Endodermal cell (in vitro differentiated cells): Measurements from ENCODE around the gene CNDP2. TPM values are rescaled to one million over a fixed set of nuclear protein-coding genes. Genes with fewer than 3 reads are reported as not detected.

Source experiments
- DNase-seq: peaks from one replicate; pipeline ENCODE4 v3.0.0-alpha.2; 2017
- H3K27ac ChIP-seq: 2 replicates; pipeline ENCODE4 v1.5.1; 2013; ENCODE audit warnings: mild to moderate bottlenecking, low read depth, low read length, moderate library complexity
- H3K27me3 ChIP-seq: 2 replicates; pipeline ENCODE4 v1.6.1; 2013; ENCODE audit warnings: mild to moderate bottlenecking, low read length, moderate library complexity; ENCODE audit not compliant: insufficient read depth, control insufficient read depth, poor library complexity, severe bottlenecking
- H3K36me3 ChIP-seq: 2 replicates; pipeline ENCODE4 v1.7.0; 2013; ENCODE audit warnings: mild to moderate bottlenecking, low read length, moderate library complexity; ENCODE audit not compliant: control insufficient read depth, insufficient read depth
- H3K4me1 ChIP-seq: one replicate; pipeline ENCODE4 v1.7.0; 2013; ENCODE audit warnings: low read length; ENCODE audit not compliant: control insufficient read depth, insufficient read depth
- H3K4me3 ChIP-seq: 2 replicates; pipeline ENCODE4 v1.5.1; 2013; ENCODE audit warnings: mild to moderate bottlenecking, low read length, moderate library complexity
- H3K9ac ChIP-seq: 2 replicates; pipeline ENCODE4 v1.6.1; 2013; ENCODE audit warnings: mild to moderate bottlenecking, low read length, moderate library complexity; ENCODE audit not compliant: poor library complexity, severe bottlenecking; ENCODE audit errors: extremely low read depth
- H3K9me3 ChIP-seq: 2 replicates; pipeline ENCODE4 v1.6.1; 2013; ENCODE audit warnings: mild to moderate bottlenecking, low read length, moderate library complexity; ENCODE audit not compliant: control insufficient read depth
- H3K27ac Mint-ChIP-seq: 2 replicates; pipeline ENCODE4 v1.8.0; 2020; ENCODE audit warnings: mixed read lengths
- H3K27me3 Mint-ChIP-seq: 2 replicates; pipeline ENCODE4 v1.8.0; 2021; ENCODE audit warnings: mild to moderate bottlenecking, mixed read lengths; ENCODE audit not compliant: insufficient read depth
- H3K36me3 Mint-ChIP-seq: 2 replicates; pipeline ENCODE4 v1.8.0; 2020; ENCODE audit warnings: low read depth, mixed read lengths
- H3K4me1 Mint-ChIP-seq: 2 replicates; pipeline ENCODE4 v1.8.0; 2020; ENCODE audit warnings: mixed read lengths
- H3K4me3 Mint-ChIP-seq: 2 replicates; pipeline ENCODE4 v1.8.0; 2020; ENCODE audit warnings: mild to moderate bottlenecking, moderate library complexity, mixed read lengths
- H3K9me3 Mint-ChIP-seq: 2 replicates; pipeline ENCODE4 v1.8.0; 2020; ENCODE audit warnings: mild to moderate bottlenecking, mixed read lengths
- WGBS, 2 experiments: methylation state at CpG; one replicate each; pipeline versions ENCODE4 v1.1.5 to v1.1.7; 2013; ENCODE audit warnings: missing lambda C conversion rate in 2 of 2, mixed read lengths in 1 of 2; ENCODE audit not compliant: insufficient coverage in 1 of 2, insufficient read length in 1 of 2; 5-methylcytosine and 5-hydroxymethylcytosine counted together
- total RNA-seq, 2 donors: library from RNA; stranded (reverse); fragmentation: NEBNext Ultra II Directional in 1 of 2; extraction: Animal tissue kit (Norgen Biotek cat#: 25700) in 1 of 2; gene quantifications; 2 replicates in 1 of 2; 3 replicates in 1 of 2; pipeline ENCODE4 v1.2.1, GENCODE V29; 2021
- TF ChIP-seq, protein P1 (sequence below): fragments of 200-600 bp; sonication (generic); conservative IDR thresholded peaks from 2 replicates; pipeline ENCODE4 v1.5.0; 2021; ENCODE audit warnings: antibody characterized with exemption, mild to moderate bottlenecking

CNDP2 gene
- total RNA-seq, 2 donors from 2014 or later, result 385 to 416 TPM

DNA sequence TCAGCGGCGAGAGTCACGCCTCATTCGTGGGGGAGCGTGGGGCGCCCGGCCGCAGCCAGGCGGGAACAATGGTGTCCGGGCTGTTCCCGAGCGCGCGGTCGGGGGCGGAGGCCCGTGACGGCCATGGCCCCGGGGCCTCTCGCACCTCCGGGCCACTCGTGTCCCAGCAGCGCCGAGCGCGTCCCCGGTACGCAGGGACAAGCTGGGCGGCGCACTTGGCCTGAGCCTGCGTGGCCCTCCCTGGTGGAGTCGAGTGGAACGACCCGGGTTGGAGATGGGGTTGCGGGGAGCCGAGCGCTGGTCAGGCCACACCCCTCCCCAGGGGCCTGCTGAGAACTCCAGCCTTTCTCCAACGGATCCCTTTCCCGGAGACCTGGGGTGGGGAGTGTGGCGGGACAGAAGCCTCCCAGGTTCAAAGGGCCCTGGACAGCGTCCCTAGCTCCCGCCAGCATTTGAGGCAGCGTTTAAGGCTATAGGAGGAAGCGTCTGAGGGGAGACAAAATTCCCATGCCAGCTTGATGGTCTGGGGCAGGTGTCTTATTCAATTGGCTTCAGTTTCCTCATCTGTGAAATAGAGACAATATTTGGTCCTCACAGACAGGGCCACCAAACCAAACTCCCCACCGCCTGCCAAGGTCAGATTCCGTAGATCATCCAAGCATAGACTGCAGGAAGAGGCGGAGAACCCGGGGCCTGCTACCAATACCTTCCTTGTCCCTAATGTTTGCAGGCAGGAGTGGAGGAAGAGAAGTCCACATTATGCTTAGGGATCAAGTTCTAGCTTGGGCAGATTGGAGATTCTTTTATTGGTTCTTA lies 553 bp downstream of the CNDP2 start:
- WGBS, 2 experiments, result 4 to 23% methylated on average over 9 to 48 of the region's 48 CpGs
- H3K9me3 ChIP-seq, result peaks cover 6% of the 10 kb centered on the region
- peaks cover 45% of the 10 kb centered on the region for H3K4me1 Mint-ChIP-seq
- peaks cover 3% of the 10 kb centered on the region for H3K27me3 Mint-ChIP-seq
- TF ChIP-seq, protein P1, sequence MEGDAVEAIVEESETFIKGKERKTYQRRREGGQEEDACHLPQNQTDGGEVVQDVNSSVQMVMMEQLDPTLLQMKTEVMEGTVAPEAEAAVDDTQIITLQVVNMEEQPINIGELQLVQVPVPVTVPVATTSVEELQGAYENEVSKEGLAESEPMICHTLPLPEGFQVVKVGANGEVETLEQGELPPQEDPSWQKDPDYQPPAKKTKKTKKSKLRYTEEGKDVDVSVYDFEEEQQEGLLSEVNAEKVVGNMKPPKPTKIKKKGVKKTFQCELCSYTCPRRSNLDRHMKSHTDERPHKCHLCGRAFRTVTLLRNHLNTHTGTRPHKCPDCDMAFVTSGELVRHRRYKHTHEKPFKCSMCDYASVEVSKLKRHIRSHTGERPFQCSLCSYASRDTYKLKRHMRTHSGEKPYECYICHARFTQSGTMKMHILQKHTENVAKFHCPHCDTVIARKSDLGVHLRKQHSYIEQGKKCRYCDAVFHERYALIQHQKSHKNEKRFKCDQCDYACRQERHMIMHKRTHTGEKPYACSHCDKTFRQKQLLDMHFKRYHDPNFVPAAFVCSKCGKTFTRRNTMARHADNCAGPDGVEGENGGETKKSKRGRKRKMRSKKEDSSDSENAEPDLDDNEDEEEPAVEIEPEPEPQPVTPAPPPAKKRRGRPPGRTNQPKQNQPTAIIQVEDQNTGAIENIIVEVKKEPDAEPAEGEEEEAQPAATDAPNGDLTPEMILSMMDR, result peak; percentile 52
- peaks cover 8% of the 10 kb centered on the region for H3K9me3 Mint-ChIP-seq
- peak overlapping the region; percentile 91 for H3K4me3 Mint-ChIP-seq
- peaks cover 6% of the 10 kb centered on the region for H3K4me1 ChIP-seq
- H3K9ac ChIP-seq, result peak overlapping the region; percentile 90
- H3K36me3 ChIP-seq, result peaks cover 44% of the 10 kb centered on the region
- peak overlapping the region; percentile 98 for H3K4me3 ChIP-seq
- DNase-seq, result peak; percentile 83
- no peaks in the 10 kb centered on the region for H3K27me3 ChIP-seq
- peak overlapping the region; percentile 91 for H3K27ac ChIP-seq
- peaks cover 40% of the 10 kb centered on the region for H3K36me3 Mint-ChIP-seq
- H3K27ac Mint-ChIP-seq, result peak overlapping the region; percentile 85

DNA sequence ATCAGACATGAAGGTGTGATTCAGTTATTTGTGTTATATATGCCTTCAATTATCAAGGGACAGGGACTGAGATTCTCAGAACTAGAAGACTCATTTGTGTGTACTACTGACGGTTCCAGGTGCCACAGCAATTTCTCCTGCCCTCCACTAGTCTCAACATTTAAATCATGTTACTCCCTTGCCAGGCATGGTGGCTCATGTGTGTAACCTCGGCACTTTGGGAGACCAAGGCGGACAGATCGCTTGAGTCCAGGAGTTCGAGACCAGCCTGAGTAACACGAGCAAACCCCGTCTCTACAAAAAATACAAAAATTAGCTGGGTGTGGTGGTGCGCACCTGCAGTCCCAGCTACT lies 1.1 kb downstream of the CNDP2 start:
- H3K4me1 ChIP-seq, result peaks cover 6% of the 10 kb centered on the region
- H3K27me3 ChIP-seq, result no peaks in the 10 kb centered on the region
- H3K9ac ChIP-seq, result peak overlapping the region; percentile 90
- peaks cover 2% of the 10 kb centered on the region for H3K9me3 ChIP-seq
- Mint-ChIP-seq H3K4me1 (peaks cover 45% of the 10 kb centered on the region), H3K4me3 (peak overlapping the region; percentile 91), H3K9me3 (peaks cover 2% of the 10 kb centered on the region), H3K27ac (peak overlapping the region; percentile 82), H3K36me3 (peaks cover 45% of the 10 kb centered on the region), H3K27me3 (peaks cover 3% of the 10 kb centered on the region)
- H3K36me3 ChIP-seq, result peaks cover 49% of the 10 kb centered on the region
- DNase-seq, result no peak
- WGBS, 2 experiments, result 88 to 90% methylated on average over 8 of the region's 8 CpGs
- no peak overlapping the region for H3K27ac ChIP-seq
- TF ChIP-seq, protein P1, result no peak
- H3K4me3 ChIP-seq, result peak overlapping the region; percentile 98

DNA sequence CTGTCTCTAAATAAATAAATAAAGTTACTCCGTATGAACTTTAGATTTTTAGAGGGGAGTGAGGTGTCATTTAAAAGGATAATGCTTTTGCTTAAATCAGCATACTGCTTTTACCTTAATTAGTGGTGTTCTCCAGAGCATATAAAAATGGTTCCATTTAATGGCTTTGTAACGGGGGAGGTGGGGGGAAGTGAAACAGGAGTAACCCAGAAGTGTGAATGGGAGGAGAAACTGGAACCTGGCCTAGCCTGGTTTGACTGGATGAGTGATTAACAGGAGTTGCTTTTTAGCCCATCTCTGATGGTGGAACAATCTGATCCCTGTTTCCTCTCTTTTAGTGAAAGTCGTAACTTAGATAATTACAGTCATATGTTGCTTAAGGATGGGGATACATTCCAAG lies 1.6 kb downstream of the CNDP2 start:
- WGBS, 2 experiments, result 96 to 100% methylated on average over 2 to 3 of the region's 3 CpGs
- TF ChIP-seq, protein P1, result no peak
- H3K4me3 ChIP-seq, result peak overlapping the region; percentile 98

More for the DNA sequence above, 1.6 kb downstream of the CNDP2 start:
- no peak for DNase-seq
- Histone ChIP-seq H3K27ac (no peak overlapping the region), H3K9ac (no peak overlapping the region), H3K9me3 (no peaks in the 10 kb centered on the region), H3K4me1 (peaks cover 6% of the 10 kb centered on the region), H3K36me3 (peaks cover 54% of the 10 kb centered on the region), H3K27me3 (no peaks in the 10 kb centered on the region)
- peak overlapping the region; percentile 91 for H3K4me3 Mint-ChIP-seq
- no peak overlapping the region for H3K27ac Mint-ChIP-seq
- peaks cover 45% of the 10 kb centered on the region for H3K4me1 Mint-ChIP-seq
- H3K36me3 Mint-ChIP-seq, result peaks cover 50% of the 10 kb centered on the region
- no peaks in the 10 kb centered on the region for H3K9me3 Mint-ChIP-seq
- H3K27me3 Mint-ChIP-seq, result no peaks in the 10 kb centered on the region
